C1 segment of cervical spinal cord (tissue), 14 donors: Measurements from ENCODE around the gene C3orf85.
"Not testable (repeated sequence)": the region's sequence is repeated elsewhere in the genome, so short reads cannot be mapped to it uniquely, and the experiment has no call there.

Experiments
- DNase-seq, 14 donors: peaks; one replicate each; lab custom pipeline; 2025; lab: John Stamatoyannopoulos, UW

Gene C3orf85, protein sequence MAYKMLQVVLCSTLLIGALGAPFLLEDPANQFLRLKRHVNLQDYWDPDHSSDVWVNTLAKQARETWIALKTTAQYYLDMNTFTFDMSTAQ

DNA sequence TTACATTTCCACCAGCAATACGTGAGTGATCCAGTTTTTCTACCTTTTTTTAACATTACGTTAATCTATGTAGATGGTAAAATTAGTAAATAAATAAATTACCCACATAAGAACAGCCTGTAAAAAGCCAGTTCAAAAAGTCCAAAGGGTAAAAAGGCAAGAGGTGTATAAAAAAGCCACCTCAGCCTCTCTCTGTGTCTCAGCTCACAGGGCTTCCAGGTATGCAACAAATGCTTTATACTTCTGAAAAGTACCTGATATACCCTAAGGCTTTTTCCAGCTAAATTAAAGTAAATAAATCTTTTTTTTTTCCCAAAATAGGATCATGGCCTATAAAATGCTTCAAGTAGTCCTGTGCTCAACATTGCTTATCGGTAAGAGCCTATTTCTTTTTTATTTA lies at the start of gene C3orf85:
Gene C3orf85, plus strand, starts transcription at position 197 of the 400 bp plus-strand sequence. Its CDS starts 129 bp downstream, at position 326.
- DNase-seq: no peak

DNA sequence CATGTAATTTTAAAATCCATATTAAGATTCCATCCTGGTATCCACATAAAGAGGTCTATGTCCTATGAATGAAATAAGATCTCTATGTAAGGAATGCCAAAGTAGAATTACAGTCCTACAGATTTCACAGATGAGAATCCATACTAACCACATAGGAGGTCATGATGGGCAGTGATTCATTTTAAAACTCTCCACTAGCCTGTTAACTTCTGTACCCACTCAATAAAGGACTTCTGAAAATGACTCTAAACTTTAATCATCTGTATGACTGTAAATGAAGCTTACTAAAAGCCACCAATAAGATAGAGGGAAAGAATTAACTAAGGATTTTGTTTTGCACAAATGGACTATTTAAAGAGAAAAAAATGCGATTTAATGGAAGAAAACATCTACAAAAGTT lies 47.3 kb upstream of the C3orf85 start:
- DNase-seq: no peak

DNA sequence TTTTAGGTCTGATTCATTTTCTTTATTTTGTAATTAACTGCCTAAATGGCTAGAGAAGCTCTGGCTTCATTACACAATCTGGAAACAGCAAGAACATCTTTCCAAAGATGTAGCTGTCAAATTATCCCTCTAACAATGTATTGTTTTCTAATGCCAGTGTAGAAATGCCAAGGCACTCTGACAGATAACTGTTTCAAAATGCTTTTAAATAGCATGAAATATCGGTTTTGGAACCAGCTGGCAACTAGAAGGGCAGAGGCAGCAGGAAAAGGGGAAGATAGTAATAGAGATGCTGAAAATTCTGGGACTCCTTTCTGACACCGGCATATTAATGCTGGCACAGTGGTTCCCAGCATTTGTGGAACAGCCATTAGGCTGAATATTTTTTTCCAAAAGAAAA lies 44.7 kb upstream of the C3orf85 start:
- DNase-seq: no peak

DNA sequence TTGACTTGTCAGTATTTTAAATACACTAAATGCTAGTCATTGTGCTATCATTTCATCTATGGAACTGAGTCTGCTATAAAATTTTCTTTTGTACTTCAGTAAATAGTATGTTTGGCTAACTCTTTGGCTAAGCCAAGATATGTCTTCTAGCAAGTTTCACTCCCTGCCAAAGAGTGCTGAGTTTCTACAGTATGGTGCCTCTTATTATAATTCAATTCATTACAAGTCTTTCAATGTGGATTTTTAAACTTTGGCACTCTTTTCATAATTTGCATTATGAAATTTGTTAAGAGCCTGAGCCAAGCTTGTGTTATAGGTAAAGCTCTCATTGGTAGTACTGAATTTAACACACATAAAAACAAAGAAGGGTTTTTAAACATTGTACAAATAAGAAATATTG lies 43.0 kb upstream of the C3orf85 start:
- DNase-seq: no peak

DNA sequence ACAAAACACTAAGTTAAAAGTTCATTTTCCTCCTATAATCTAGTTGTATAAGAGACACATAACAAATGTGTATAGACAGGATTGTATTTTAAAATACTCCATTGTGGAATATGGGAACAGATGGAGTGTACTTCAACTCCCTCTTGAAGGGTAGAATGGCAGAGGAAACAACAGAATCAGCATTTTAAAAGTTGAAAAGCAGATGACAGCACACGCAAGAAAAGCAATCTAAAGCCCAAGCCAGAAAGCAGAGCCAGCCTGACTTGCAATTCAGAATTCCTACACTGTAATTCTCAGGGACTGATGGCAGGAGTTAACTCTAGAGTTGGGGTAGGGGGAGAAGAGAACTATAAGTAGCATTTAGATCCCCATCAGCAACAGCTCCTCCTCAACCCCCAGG lies 41.4 kb upstream of the C3orf85 start:
- no peak for DNase-seq

DNA sequence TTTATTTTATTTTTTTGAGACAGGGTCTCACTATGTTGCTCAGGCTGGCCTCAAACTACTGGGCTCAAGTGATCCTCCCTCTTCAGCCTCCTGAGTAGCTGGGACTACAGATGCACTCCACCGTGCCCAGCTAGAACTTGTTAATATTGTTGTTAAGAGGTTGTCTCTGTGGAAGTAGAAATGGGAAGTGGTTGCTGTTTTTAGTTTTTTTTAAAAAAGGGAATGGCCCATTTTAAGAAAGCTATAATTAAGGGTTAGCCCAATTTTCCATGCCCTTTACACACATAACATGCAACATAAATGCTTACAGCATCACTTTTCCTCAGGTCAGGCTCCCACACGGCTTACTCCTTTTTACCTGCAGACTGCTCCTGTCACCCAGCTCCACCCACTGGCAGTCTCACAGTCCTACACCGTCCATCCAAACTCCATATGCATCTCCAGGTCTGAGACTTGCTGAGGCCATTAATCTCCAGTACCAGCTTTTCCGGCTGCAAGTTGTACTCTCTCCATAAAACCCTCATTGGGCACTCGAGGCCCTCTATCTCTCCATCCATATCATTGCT lies 38.4 kb upstream of the C3orf85 start:
- no peak for DNase-seq

DNA sequence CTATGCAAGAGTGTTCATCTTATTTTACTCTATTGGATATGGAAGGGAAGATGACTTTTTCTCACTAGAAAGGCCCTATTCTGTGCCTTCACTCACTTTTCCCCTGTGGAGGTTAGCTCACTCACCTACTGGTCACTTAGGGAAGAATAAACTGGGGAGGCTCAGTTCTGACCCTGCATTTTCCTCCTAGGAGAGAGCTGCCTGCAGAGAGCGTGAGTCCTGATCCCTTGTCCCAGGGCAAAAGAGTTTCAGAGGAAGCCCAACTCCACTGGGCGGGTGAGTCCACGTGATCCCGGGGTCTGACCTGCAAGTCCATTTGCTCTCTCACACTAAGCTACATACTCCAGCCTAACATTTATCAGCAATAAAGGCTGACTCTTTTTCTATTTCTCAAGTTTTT lies 26.9 kb upstream of the C3orf85 start:
- DNase-seq: no peak

DNA sequence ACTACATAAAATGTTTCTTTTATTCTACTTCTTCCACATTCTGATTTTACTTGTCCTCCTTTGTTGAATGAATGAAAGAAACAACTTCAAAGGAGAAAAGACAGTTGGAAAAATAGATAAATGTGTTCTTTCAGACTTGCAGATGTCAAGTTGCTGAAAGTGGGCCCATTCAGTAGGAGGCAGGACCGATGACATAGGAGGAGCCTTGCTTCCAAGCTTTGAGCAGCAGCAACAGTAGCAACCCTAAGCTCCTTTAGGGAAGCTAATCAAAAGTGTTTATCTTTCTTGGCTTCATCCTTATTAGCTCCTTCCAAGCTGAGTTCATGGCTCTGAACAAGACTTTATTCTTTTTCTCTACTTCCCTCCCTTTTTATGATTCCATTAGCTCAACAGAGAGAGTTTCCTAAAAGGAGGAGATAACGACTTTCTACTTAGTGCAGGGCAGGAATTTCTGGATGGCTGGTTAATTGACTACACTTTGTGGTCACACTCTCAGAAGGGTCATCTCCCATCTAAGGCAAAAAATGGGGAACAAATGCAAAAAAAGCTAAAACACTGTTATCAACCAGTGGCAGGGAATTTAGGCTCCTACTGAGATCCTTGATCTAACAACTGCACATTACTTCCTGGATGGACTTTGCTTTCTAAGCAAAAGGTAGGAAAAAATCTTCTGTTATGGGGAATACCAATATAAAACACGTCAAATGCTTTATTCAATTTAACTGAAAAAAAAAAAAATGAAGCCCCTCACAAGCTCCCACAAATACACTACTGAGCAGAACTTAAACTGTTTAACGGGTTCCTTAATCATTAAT lies 23.4 kb upstream of the C3orf85 start:
- DNase-seq: no peak

DNA sequence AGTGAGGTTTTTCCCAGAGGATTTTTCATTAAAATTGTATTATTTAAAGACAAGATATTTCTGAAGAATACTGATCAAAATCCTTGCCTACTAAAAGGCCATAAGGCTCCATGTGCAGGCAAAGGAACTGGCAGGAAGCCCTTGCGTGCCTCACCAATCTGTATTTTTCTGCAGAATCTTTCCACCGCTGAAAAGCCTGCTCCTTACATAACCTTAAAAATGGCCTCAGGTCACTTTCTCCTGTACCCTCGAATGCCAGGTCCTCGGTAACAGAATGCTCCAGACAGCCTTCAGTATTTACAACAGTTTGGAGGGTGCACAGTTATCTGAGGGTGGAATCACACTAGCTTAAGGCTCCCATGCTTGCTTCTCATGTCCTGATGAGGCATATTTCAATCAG lies 21.8 kb upstream of the C3orf85 start:
- no peak for DNase-seq

DNA sequence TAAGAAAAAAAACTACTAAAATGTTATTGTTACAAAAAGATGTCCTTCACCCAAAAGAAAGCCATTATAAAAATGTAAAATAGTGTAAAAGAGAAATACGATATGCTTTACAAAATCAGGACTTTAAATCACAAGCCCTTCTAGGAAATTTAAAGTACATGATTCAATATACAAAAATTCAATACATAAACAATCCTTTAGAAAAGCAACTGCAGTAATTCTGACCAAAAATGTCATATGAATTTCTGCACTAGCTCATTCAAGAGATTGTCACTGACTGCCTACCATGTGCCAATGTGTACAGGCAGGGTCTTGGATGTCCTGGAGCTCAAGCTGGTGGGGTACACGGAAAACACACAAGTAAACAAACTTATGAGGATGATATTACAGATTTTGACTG lies 21.1 kb upstream of the C3orf85 start:
- DNase-seq: no peak

DNA sequence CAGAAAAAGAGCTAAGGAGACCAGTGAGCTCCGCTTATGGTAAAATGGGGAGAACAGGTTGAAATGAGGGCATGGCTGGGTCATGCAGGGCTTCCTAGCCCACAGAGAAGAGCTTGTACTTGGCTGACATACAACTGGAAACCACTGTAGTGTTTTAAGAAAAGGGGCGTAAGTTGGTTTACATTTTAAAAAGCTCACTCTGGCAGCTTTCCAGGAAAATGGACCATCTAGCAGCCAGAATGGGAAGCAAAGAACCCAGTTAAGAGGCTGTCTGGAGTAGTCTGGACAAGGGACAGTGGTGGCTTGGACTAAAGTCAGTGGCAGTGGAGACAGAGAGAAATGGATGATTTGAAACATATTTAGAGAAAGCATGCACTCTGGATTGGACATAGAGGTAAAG lies 20.5 kb upstream of the C3orf85 start:
- DNase-seq: no peak

DNA sequence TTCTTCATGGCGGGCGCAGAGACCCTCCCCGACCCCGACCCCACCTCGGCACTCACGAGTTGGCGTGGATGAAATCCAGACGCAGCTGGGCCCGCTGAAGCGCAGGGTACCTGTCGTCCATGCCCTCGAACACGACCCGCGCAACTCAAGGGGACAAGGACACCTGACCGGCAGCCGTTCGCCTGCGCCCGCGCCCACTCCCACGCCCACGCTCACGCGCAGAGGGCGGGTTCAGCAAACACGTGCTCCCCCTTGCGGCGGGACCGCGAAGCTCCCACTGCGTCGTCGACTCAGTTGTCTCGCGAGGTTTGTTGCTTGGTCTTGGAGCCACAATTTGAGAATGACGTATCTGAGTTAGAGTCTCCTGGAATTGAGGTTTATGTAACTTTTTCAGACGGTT lies 18.6 kb upstream of the C3orf85 start, which contains the start of gene MORC1:
Gene MORC1, minus strand, starts transcription at position 196 of the 400 bp plus-strand sequence. Its CDS starts 75 bp downstream, at position 121.
- no peak for DNase-seq

DNA sequence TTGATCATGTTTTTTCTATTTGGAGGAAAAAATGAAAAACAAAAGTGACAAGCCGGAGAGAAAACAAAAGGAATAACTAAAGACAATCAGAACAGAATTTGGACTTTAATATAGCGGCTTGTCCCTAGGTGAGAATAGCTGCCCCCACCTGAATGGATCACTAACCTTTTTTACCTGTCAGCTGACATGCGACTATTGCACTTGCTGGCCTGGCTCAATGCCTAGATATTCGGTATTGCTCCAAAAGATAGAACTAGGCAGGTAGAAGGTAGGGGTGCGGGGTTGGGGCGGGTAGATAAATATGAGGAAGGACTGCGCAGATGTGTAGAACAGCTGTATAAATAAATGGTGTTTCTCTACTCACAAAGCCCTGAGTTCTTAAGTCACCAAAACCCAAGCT lies 17.9 kb upstream of the C3orf85 start:
- no peak for DNase-seq

DNA sequence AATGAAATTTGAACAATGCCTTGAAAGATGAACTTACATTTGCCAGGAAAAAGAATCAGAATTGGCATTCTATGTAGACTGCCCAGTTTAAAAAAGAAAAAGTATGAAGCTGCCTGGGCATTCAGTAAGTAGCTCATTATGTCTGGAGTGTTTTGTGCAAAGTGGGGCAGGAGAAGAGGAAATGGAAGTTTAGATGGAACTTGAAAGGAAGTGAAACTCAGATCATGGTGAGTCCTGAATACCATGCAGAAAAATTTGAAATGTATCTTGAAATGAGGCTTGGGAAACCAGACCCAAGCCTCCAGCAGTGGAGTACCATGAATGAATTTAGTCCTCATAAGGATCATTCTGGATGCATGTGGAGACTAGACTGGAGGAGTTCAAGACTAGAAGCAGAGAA lies 13.8 kb upstream of the C3orf85 start:
- DNase-seq: no peak

DNA sequence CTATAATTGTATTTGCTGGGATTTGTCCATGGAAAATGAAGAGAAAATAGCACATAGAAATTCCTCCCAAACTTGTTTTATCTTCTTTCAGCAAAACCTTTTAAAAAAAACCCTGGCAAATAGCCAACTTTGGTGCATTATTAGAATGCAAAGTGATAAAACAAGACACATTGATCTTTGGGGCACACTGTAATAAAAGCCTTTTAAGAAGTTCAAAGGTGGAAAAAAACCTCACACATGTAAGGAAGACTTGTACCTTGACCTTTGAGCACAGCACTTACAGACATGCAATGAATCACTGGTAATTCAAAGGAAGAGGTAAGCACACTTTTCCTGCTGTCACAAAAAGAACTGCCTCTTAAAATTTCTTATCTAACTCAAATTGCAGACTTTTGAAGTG lies 10.6 kb upstream of the C3orf85 start:
- DNase-seq: no peak

DNA sequence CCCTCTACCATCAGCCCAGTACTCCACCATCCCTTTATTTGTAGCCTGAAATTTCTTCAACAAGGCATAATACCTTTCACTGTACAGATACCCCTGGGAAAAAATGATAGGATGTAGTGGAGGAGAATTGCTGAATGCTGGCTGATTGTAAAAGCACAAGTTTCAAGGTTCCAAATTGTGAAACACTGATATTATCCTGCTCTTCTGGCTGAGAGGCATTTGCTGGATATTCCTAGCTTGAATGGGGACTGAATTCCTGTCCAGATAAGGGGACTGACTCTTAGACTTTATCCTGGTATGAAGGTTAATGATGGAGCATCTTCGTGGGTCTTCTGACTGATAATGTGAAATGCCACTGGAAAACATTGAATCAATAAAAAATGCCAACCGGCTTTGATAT lies 9.0 kb upstream of the C3orf85 start:
- no peak for DNase-seq

DNA sequence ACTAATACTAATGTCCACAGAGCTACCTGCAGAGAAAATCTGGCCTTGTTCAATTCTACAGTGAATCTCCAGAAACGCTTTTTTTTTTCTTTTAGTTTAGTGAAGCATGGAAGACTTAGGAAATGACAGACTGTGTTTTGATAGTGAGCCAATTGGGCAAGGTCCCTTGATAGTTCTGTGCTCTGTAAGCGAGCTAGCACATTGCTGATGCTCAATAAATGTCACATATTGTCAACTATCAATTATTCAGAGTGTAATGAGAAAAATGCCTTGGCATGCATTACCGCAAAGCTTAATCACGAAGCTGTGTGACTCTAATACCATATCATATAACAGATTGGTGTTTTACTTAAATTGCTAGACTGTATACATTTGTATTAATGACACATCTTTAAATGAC lies 5.2 kb upstream of the C3orf85 start:
- DNase-seq: no peak

DNA sequence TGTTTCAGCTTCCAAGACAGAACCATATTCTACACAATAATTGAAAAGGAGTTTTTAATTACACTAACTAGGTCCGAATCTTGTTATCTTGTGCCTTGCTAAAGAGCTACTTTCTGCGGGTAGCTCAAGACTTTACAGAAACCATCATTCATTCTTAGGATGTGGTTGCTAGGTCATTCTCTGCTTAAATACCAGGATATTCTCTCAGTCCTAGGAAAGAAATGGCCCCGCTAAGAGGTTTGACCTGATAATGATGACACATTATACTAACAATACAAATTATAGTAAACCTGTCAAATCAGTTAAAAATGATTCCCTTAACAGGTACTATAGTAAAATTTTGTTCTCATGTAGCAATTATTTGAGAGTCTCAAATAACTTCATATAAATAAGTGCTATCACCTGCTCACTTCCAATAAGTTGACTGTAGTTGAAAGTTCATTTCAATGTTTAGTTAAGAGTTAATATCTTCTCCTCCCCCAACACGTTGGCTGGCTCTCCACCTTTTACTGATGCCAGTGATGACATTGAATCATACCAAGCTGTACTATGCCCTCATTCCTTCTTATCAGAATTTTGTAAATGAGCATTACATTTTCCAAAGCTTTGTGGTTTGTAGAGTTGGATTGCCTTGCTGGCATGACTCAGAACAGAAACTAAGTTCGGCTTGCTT lies 3.6 kb upstream of the C3orf85 start:
- no peak for DNase-seq

DNA sequence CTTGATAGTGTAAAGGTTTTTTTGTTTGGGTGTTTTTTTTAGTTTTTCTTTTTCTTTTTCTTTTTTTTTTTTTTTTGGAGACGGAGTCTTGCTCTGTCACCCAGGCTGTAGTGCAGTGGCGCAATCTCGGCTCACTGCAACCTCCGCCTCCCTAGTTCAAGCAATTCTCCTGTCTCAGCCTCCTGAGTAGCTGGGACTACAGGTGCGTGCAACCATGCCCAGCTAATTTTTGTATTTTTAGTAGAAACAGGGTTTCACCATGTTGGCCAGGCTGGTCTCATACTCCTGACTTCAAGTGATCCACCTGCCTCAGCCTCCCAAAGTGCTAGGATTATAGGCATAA lies 3.1 kb upstream of the C3orf85 start:
- not testable (repeated sequence) for DNase-seq

DNA sequence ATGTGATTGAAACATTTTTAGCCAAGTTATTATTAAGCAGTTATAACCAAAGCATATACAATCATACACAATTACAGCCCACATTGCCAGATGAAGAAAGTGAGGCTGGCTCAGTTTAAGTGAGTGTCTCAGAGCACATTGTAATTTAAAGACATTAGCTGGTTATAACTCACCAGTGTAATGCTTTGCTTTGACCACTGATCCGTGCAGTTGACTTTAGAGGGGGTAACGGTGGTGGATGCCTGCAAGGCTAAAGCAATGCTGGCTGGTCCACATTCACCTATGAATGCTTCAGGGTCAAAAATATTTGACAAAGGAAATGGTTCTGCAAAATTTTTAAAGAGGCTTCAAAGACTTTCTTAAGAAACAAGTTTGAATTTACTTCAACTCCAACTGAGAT lies 1.2 kb downstream of the C3orf85 start:
- no peak for DNase-seq

DNA sequence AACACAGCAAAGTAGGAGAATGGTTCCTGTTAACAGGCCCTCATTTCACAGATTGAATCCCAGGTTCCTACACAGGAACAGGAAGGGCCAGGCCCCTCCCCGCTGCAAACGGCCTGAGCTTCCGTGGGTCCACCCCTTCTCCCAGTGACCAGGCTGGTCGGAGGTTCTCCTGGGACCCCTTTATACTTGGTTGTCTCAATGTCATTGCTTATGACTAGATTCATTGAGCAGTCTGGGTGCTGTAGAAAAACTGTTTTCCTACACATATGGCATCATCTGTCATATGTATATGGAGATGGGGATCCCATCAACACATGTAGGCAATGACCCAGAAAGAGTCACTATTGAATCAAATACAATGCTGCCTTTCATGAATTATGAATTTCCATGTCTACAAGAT lies 3.8 kb downstream of the C3orf85 start:
- no peak for DNase-seq

DNA sequence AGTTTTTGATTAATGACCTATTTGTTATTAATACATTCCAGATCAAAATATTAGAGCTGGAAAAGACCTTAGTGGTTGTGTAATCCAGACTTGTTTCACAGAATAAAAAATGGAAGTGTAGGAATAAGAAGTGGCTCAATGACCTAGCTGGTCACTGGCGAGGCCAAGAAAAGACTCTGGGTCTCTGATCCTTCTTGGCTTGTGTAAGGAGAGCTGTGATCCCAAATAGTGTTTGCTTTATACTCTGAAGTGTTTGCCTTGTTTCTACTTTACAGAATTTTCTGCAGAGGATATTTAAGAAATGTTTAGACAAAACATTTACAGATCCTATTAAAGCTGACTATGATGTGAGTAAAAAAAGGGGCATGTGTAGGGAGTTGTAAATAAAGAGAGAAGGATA lies 7.1 kb downstream of the C3orf85 start:
- no peak for DNase-seq

DNA sequence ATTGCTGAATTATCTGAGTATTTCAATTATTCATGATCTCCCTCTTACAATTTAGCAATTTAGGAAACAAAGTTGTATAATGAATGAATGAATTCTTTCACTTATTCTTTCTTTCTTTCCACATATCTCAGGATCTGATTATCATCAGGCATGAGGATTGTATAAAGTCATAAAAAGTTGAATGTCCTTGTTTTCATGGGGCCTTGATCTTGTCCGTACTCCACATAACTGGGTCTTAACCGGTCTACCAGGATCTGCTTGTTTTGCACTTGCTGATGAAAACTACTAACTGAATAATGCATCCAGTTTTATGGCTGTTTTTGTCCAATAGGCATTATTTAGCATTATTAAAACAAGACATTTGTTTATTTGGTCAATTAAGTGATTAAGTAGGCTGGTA lies 12.6 kb downstream of the C3orf85 start:
- no peak for DNase-seq
